Cardiac muscle cell (in vitro differentiated cells and primary cell): ENCODE results near the gene MACROD2. TPM values are rescaled to one million over a fixed set of nuclear protein-coding genes. Genes with fewer than 3 reads are reported as not detected.

Experiments
- DNase-seq, 2 donors: peaks; one replicate each; pipeline versions ENCODE4 v3.0.0 to v3.0.0-alpha.2; 2010 to 2017; ENCODE audit warnings: low read depth in 1 of 2, low spot score in 1 of 2
- H3K27ac ChIP-seq: fragments of 200-600 bp; sonication (generic); 2 replicates; pipeline ENCODE4 v1.5.1; 2016
- H3K27me3 ChIP-seq: fragments of 200-600 bp; sonication (generic); 2 replicates; pipeline ENCODE4 v1.6.0; 2016; ENCODE audit warnings: control low read depth
- H3K36me3 ChIP-seq: fragments of 200-600 bp; sonication (generic); 2 replicates; pipeline ENCODE4 v1.5.1; 2016; ENCODE audit warnings: control low read depth
- H3K4me1 ChIP-seq: fragments of 200-600 bp; sonication (generic); 2 replicates; pipeline ENCODE4 v1.8.1; 2017; ENCODE audit warnings: low read depth, mild to moderate bottlenecking, mixed run types
- H3K4me3 ChIP-seq: fragments of 200-600 bp; sonication (generic); 2 replicates; pipeline ENCODE4 v1.5.1; 2016; ENCODE audit warnings: mild to moderate bottlenecking
- H3K9me3 ChIP-seq: fragments of 200-600 bp; sonication (generic); 2 replicates; pipeline ENCODE4 v1.5.1; 2017; ENCODE audit warnings: low read depth, mild to moderate bottlenecking, control low read depth
- CTCF ChIP-seq: IDR thresholded peaks from 2 replicates; pipeline ENCODE4 v1.5.1; 2012; ENCODE audit warnings: low read depth, mild to moderate bottlenecking, low read length
- polyA plus RNA-seq: library from polyadenylated mRNA; unstranded; fragments of >200 nt; fragmentation: Nextera tagmentation; extraction: Ambion mirVana; gene quantifications from 2 replicates; pipeline ENCODE4 v1.2.1, GENCODE V29; 2016
- total RNA-seq: library from RNA; depleted of rRNA; stranded (reverse); fragments of >200 nt; gene quantifications from 2 replicates; pipeline ENCODE4 v1.2.3, GENCODE V29; 2016

Gene MACROD2
- total and polyA plus RNA-seq, 2 experiments from 2014 or later = 9.3 to 14.4 TPM

GRCh38 chr20:15026759-15027158, 1031.4 kb downstream of the MACROD2 start:
- H3K4me3 ChIP-seq = no peak overlapping the region
- TF ChIP-seq CTCF = no peak
- no peaks in the 10 kb centered on the region for H3K9me3 ChIP-seq
- no peaks in the 10 kb centered on the region for H3K27me3 ChIP-seq
- no peaks in the 10 kb centered on the region for H3K4me1 ChIP-seq
- DNase-seq = no peak
- H3K36me3 ChIP-seq = no peaks in the 10 kb centered on the region
- H3K27ac ChIP-seq = no peak overlapping the region

GRCh38 chr20:15030826-15031225, 1035.5 kb downstream of the MACROD2 start:
- H3K27me3 ChIP-seq = no peaks in the 10 kb centered on the region
- no peak overlapping the region for H3K27ac ChIP-seq
- peaks cover 3% of the 10 kb centered on the region for H3K4me1 ChIP-seq
- TF ChIP-seq CTCF = no peak
- no peak for DNase-seq
- H3K4me3 ChIP-seq = no peak overlapping the region
- H3K36me3 ChIP-seq = no peaks in the 10 kb centered on the region
- no peaks in the 10 kb centered on the region for H3K9me3 ChIP-seq

GRCh38 chr20:15031546-15032351, 1036.4 kb downstream of the MACROD2 start:
- H3K27ac ChIP-seq = no peak overlapping the region
- no peak for TF ChIP-seq CTCF
- no peak for DNase-seq
- H3K27me3 ChIP-seq = no peaks in the 10 kb centered on the region
- no peaks in the 10 kb centered on the region for H3K36me3 ChIP-seq
- no peaks in the 10 kb centered on the region for H3K9me3 ChIP-seq
- H3K4me3 ChIP-seq = no peak overlapping the region
- peaks cover 3% of the 10 kb centered on the region for H3K4me1 ChIP-seq

- Histone ChIP-seq H3K9me3 (no peaks in the 10 kb centered on the region), H3K4me1 (peaks cover 3% of the 10 kb centered on the region), H3K4me3 (no peak overlapping the region), H3K27me3 (no peaks in the 10 kb centered on the region), H3K36me3 (no peaks in the 10 kb centered on the region), H3K27ac (no peak overlapping the region)
- no peak for TF ChIP-seq CTCF
- no peak for DNase-seq
Measured at GRCh38 chr20:15032352-15032622, 1037.0 kb downstream of the MACROD2 start.

- no peaks in the 10 kb centered on the region for H3K9me3 ChIP-seq
- H3K27me3 ChIP-seq = no peaks in the 10 kb centered on the region
- DNase-seq = no peak
- no peak for TF ChIP-seq CTCF
- H3K27ac ChIP-seq = no peak overlapping the region
- no peaks in the 10 kb centered on the region for H3K36me3 ChIP-seq
- H3K4me1 ChIP-seq = peaks cover 3% of the 10 kb centered on the region
- no peak overlapping the region for H3K4me3 ChIP-seq
Measured at GRCh38 chr20:15033269-15033668, 1038.0 kb downstream of the MACROD2 start.
